Measurements from ENCODE around the gene PTPRA. TPM values are rescaled to one million over a fixed set of nuclear protein-coding genes. Genes with fewer than 3 reads are reported as not detected.
"Not testable (repeated sequence)": the region's sequence is repeated elsewhere in the genome, so short reads cannot be mapped to it uniquely, and the experiment has no call there.

Gene PTPRA
- total and polyA plus RNA-seq, 12 donors = 16.3 to 94.7 (median 46.3) TPM

- intact Hi-C loops (cut with DNase I) = no loop called here
- Histone ChIP-seq H3K4me3 (no peak overlapping the region), H3K36me3 (replicated peaks in 1 of 2) (peaks cover 0 to 5% of the 10 kb centered on the region in 2 donors), H3K27ac (no peak overlapping the region), H3K4me1 (replicated peaks in 1 of 2) (no peaks in the 10 kb centered on the region), H3K27me3 (no peaks in the 10 kb centered on the region), H3K9me3 (replicated peaks in 1 of 3) (no peaks in the 10 kb centered on the region)
- DNase-seq = peak in 1 of 7 donors; percentile 17
- TF ChIP-seq CTCF (IDR thresholded peaks at IDR 0.05) (no peak), POLR2A (IDR thresholded peaks at IDR 0.05) (no peak)
- 94 to 96% (median 95%) methylated on average over 7 of the region's 7 CpGs for WGBS, 4 donors
Observed at GRCh38 chr20:3014179-3014578, 140.9 kb downstream of the PTPRA start.

DNA sequence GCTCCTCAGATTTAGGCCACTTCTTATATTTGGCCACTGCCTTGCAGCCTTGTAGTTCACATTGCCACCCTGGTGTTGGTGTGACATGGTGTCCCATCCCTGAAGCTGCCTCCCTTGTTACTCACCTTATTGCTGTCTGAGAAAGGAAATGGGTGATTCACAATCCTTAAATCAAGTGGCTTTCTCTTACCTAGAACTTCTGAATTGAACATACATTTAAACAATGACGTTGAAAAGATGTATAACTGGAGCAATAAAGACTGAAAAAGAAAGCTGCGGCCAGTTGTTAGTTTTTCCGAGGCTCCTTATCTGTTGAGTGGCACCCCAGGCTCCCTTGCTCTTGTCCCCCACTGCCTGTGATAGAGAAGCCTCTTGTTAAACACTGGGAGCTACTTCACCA lies 141.4 kb downstream of the PTPRA start:
- DNase-seq = peak in 1 of 7 donors; percentile 29
- Histone ChIP-seq H3K4me1 (replicated peaks in 1 of 2) (no peaks in the 10 kb centered on the region), H3K27me3 (no peaks in the 10 kb centered on the region), H3K4me3 (no peak overlapping the region), H3K36me3 (replicated peaks in 1 of 2) (peaks cover 0 to 5% of the 10 kb centered on the region in 2 donors), H3K9me3 (replicated peaks in 1 of 3) (no peaks in the 10 kb centered on the region), H3K27ac (no peak overlapping the region)
- intact Hi-C loops (cut with DNase I) = no loop called here
- TF ChIP-seq POLR2A (IDR thresholded peaks at IDR 0.05) (no peak), CTCF (IDR thresholded peaks at IDR 0.05) (no peak)
- 86 to 96% (median 92%) methylated on average over 3 of the region's 3 CpGs for WGBS, 4 donors

- H3K27ac ChIP-seq; H3K4me3 ChIP-seq; H3K9me3 ChIP-seq (replicated peaks in 1 of 3); intact Hi-C loops (cut with DNase I); H3K27me3 ChIP-seq; H3K36me3 ChIP-seq (replicated peaks in 1 of 2); H3K4me1 ChIP-seq (replicated peaks in 1 of 2): not testable (repeated sequence)
- DNase-seq = peak in 1 of 7 donors; percentile 21
- 91 to 98% (median 93%) methylated on average over 5 of the region's 5 CpGs for WGBS, 4 donors
Observed at GRCh38 chr20:3015302-3015701, 142.0 kb downstream of the PTPRA start.

GRCh38 chr20:3021327-3021726 lies 148.0 kb downstream of the PTPRA start:
- intact Hi-C loops (cut with DNase I) = no loop called here
- H3K36me3 ChIP-seq (replicated peaks in 1 of 2) = peaks cover 0 to 48% of the 10 kb centered on the region in 2 donors
- 82 to 95% (median 86%) methylated on average over 2 to 4 of the region's 4 CpGs for WGBS, 4 donors

More at GRCh38 chr20:3021327-3021726, 148.0 kb downstream of the PTPRA start:
- TF ChIP-seq POLR2A (IDR thresholded peaks at IDR 0.05) = no peak
- TF ChIP-seq CTCF (IDR thresholded peaks at IDR 0.05) = no peak
- no peak overlapping the region for H3K27ac ChIP-seq
- no peaks in the 10 kb centered on the region for H3K4me1 ChIP-seq (replicated peaks in 1 of 2)
- no peaks in the 10 kb centered on the region for H3K9me3 ChIP-seq (replicated peaks in 1 of 3)
- no peaks in the 10 kb centered on the region for H3K27me3 ChIP-seq
- no peak overlapping the region for H3K4me3 ChIP-seq
- DNase-seq = peak in 1 of 7 donors; percentile 25

Data from adrenal gland (tissue), 12 donors.